Left cardiac atrium (tissue), 4 donors: ENCODE data around the gene PARP15. TPM values are rescaled to one million over a fixed set of nuclear protein-coding genes. Genes with fewer than 3 reads are reported as not detected.
"Not testable (repeated sequence)": the region's sequence is repeated elsewhere in the genome, so short reads cannot be mapped to it uniquely, and the experiment has no call there.

Source experiments
- ATAC-seq, 2 donors: fragments of 200-7000 bp; cut with Tn5 transposase; one replicate each; pipeline ENCODE4 v1.9.1; 2020; ENCODE audit warnings: mild to moderate bottlenecking in 2 of 2, moderate library complexity in 2 of 2
- DNase-seq: peaks from one replicate; pipeline ENCODE4 v3.0.0-alpha.2; 2020
- intact Hi-C, 2 donors: fragments of 100-400 bp; cut with DNase I; formaldehyde crosslinking; loops; one replicate each; pipeline versions ENCODE4 v1.14.1 to v1.15.1; 2022 to 2023
- total RNA-seq, 2 donors: library from RNA; stranded (reverse); fragmentation: NEBNext Ultra II Directional; extraction: Animal tissue kit (Norgen Biotek cat#: 25700); gene quantifications; one replicate each; pipeline ENCODE4 v1.2.1, GENCODE V29; 2021
- donor health status: DM: no; HTN: yes; CAD: no.
- donor health status: DM: no; HTN: yes; CAD: no; lungs with severe emphysema.
- donor health status: DM: yes; HTN: yes; CAD: no.
- donor health status: Dilated cardiomyopathy.

The PARP15 gene
- total RNA-seq, 2 donors from 2014 or later, result 1.5 to 1.6 TPM

DNA sequence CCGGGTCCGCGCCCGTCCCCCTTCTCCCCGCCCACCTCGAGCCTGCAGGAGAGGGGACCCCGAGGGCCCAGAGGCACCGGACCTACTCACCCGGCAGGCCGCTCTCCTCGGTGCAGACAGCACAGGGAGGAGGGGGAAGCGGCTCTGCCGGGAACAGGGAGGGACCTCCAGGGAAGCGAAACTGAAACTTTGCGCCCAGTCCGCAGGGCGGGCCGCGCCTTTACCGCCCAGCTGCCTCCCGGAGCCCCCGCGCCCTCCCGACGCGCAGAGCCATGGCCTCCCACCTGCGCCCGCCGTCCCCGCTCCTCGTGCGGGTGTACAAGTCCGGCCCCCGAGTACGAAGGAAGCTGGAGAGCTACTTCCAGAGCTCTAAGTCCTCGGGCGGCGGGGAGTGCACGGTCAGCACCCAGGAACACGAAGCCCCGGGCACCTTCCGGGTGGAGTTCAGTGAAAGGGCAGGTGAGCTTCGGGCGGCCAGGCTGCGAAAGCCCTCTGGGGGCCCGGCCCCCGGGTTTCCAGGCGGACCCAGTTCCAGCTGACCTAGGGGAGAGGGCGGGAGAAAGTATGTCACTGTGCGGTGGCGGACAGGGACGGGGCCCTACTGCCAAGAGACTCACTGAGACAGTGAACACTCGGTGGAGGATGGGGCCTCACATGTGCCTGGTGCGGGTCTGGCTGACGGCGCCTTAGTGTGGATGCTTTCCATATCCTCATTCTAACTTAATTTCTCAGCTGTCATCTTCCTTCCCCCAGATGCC lies 13.1 kb upstream of the PARP15 start, which contains the start of the genes DTX3L and PARP9:
TSS of gene DTX3L (plus strand) at position 184 of the 758 bp plus-strand sequence. CDS start at position 273, 89 bp downstream.
TSS of gene PARP9 (minus strand) at position 146 of the 758 bp plus-strand sequence. CDS start 4,680 bp downstream, outside the sequence.
- ATAC-seq (peak; percentile 99), DNase-seq (peak; percentile 89)
- intact Hi-C loops, result loop anchor here in 1 of 2 donors (5.0 kb wide), 1 partner anchor 113 kb away; no protein-coding TSS in a partner anchor

DNA sequence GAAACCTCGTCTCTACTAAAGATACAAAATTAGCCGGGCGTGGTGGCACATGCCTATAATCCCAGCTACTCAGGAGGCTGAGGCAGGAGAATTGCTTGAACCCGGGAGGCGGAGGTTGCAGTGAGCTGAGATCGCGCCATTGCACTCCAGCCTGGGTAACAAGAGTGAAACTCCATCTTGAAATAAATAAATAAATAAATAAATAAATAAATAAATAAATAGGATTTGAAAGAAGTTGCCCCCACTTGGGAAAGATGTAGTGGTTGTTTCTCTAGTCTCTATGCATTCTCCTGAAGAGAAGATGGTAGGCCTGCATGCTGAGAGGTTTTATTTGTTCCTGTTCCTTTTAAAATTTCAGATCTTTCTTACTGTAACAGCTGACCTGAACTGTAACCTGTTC lies 9.3 kb upstream of the PARP15 start:
- DNase-seq, intact Hi-C loops, ATAC-seq: not testable (repeated sequence)

DNA sequence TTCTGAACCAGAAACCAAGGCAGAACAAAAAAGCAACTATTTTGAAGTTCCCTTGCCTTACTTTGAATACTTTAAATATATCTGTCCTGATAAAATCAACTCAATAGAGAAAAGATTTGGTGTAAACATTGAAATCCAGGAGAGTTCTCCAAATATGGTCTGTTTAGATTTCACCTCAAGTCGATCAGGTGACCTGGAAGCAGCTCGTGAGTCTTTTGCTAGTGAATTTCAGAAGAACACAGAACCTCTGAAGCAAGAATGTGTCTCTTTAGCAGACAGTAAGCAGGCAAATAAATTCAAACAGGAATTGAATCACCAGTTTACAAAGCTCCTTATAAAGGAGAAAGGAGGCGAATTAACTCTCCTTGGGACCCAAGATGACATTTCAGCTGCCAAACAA lies 8.7 kb upstream of the PARP15 start:
- DNase-seq (no peak), ATAC-seq (no peak)
- intact Hi-C loops, result no loop called here

DNA sequence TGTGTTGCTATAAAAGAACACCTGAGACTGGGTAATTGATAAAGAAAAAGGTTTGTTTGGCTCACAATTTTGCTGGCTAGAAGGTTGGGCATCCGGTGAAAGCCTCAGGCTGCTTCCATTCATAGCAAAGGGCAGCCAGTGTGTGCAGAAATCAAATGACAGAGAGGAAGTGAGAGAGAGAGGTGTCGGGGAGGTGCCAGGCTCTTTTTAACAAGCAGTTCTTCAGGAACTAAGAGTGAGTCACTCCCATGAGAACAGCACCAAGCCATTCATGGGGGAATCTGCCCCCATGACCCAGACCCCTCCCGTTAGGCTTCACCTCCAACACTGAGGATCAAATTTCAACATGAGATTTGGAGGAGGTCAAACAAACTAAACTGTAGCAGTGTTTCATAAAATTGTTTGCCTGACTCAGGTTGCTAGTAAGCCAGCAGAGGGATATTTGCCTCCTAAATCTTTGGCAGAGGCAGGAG lies 4.5 kb upstream of the PARP15 start:
- intact Hi-C loops, result no loop called here
- DNase-seq (peak; percentile 24), ATAC-seq (peak; percentile 25 to 84)

DNA sequence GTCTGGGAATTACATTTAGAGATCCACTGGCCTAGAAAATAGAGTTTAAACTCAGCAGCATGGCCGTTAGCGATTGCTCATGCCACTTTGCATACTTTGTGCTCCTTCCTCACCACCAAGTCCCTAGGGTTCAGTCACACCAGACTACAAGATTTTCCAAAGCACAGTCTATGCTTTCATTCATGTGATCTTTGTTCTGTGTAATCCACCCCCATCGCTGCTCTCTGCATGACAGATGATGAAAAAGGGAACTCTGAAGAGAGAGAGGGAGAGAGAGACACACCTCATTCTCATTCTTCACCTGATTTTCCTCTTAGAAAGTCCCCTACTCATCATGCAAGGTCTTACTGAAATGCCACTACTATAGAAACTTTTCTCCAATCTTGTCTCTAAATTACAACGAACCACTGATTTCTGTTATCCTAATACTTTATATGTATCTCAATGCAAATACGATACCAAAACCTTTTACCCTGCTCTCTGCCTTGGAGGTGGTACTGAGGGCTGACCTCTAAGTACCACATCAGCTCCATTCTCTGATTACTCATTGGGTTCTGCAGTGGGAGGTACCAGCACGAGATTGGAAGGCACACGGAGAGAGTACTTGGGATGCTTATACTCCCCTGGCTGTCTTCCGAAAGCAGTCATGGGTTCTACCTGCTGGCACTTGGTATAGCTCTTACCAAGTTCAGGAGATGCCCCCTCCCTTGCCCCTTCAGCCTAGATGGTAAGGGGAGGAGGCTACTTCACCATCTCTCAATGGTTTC lies 1.1 kb upstream of the PARP15 start:
- no peak for ATAC-seq
- DNase-seq, result no peak
- intact Hi-C loops, result no loop called here

DNA sequence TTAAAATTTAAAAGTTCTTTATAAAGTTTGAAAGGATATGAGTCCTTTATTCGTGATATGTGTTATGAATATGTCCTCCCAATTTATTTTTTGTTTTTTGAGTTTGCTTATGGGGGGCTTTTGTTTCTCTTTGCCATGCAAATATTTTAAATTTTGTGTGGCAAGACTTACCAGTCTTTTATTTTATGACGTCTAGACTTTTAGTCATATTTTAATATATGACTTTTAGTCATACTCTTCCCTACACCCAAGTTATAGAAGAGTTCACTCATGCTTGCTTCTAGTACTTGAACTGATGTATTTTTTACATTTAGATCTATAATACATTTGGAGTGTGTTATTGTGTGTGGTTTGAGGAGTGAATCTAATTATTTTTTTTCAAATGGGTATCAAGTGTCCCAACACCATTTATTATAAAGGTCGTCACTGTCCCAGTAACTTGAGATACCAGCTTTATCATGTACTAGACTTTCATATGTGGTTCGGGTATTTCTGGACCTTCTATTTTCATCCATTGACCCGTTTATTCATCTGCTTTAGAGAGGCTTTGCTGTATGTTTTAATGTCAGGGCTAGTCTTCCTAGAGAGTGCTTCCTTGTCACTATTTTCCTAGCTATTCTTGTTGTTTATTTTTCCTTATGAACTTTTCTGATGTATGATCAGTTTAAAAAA lies 755 bp downstream of the PARP15 start:
- no peak for DNase-seq
- ATAC-seq, result no peak
- intact Hi-C loops, result no loop called here

DNA sequence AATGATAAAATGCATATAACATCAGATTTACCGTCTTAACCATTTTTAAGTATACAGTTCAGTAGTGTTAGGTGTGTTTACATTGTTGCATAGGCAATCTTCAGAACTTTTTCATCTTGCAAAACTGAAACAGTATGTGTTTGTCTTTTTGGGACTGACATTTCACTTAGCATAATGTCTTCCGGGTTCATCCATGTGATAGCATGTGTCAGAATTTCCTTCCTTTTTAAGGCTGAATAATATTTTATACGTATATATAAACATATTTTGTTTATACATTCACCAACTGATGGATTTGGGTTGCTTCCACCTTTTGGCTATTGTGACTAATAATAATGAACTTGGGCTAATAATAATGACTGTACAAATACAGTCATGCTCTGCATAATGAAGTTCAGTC lies 3.0 kb downstream of the PARP15 start:
- ATAC-seq, result no peak
- no peak for DNase-seq
- intact Hi-C loops, result no loop called here

DNA sequence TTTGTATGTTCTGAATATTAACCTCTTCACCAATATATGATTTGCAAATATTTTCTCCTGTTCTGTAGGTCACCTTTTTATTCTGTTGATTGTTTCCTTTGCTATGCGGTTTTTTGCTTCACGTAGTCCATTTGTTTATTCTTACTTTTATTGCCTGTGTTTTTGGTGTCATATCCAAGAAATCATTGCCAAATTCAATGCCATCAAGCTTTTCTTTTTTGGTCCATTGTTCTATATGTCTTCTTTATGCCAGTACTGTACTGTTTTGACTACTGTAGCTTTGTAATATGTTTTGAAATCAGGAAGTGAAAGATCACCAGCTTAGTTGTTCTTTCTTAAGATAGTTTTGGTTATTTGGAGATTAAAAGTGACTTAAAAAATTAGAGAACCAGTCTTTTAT lies 4.2 kb downstream of the PARP15 start:
- DNase-seq (no peak), ATAC-seq (no peak)
- intact Hi-C loops, result no loop called here

DNA sequence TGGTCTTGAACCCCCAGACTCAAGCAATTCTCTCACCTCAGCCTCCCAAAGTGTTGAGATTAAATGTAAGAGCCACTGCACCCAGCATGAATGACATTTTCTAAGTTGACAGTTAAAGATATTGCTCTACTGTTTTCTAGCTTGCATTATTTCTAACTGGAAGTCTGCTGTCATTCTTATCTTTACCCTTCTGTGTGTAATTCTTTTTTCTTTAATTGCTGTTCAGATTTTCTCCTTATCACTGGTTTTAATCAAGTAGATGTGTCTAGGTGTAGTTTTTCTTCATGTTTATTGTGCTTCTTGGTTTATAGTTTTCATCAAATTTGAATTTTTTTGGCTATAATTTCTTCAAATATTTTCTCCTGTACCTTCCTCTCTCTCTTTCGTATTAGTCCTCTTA lies 4.9 kb downstream of the PARP15 start:
- ATAC-seq, result no peak
- intact Hi-C loops, result no loop called here
- DNase-seq, result no peak

DNA sequence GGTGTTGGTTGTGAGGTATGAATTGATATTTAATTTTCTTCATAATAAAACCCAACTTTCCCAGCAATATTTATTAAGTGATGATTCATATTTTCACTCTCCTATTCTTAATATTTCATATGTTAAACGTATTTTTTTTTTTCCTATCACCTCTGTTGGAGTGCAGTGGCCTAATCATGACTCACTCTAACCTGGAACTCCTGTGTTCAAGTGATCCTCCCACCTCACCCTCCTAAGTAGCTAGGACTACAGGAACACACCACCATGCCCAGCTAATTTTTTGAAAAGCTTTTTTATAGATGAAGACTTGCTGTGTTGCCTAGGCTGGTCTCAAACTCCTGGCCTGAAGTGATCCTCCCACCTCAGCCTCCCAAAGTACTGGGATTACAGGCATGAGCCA lies 8.6 kb downstream of the PARP15 start:
- no peak for DNase-seq
- intact Hi-C loops, result no loop called here
- no peak for ATAC-seq

DNA sequence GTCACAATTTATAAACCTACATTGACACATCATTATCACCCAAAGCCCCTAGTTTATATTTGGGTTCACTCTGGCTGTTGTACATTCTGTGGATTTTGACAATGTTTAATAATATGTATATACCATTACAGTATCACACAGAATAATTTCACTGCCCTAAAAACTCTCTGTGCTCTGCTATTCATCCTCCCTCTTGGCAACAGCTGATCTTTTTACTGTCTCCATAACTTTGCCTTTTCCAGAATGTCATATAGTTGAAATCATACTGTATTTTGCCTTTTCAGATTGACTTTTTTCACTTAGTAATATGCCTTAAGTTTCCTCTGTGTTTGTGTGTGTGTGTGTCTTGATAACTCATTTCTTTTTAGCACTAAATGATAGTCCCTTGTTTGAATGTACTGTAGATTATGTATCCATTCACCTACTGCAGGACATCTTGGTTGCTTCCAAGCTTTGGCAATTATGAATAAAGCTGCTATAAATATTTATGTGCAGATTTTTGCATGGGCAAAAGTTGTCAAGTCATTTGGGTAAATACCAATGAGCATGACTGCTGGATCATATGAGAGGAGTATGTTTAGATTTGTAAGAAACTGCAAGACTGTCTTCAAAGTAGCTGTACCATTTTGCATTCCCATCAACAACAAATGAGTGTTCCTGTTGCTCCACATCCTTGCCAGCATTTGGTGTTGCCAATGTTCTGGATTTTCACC lies 9.5 kb downstream of the PARP15 start:
- intact Hi-C loops, result no loop called here
- DNase-seq (no peak), ATAC-seq (no peak)

DNA sequence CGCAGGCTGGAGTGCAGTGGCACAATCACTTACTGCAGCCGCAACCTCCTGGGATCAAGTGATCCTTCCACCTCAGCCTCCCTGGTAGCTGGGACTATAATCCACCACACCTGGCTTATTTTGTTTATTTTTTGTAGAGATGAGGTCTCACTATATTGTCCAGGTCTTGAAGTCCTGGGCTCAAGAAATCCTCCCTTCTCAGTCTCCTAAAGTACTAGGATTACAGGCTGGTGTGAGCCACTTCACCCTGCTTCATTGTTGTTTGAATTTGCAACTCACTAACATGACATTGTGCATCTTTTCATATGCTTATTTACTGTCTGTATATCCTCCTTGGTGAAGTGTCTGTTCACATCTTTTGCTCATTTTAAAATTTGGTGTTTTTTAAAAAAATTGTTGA lies 10.1 kb downstream of the PARP15 start:
- intact Hi-C loops, result no loop called here
- no peak for DNase-seq
- ATAC-seq, result no peak

DNA sequence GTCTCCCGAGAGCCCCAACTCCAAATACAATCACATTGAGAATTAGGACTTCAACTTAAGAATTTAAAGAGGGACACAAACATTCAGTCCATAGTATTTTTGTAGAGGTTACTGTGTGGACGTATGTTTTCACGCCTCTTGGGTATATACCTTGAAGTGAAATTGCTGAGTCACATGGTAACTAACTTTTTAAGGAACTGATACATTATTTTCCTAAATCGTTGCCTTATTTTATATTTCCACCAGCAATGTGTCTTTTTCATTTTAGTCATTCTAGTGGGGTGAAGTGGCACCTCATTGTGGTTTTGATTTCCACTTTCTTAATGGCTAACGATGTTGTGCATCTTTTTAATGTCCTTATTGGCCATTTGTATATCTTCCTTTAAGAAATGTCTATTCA lies 11.8 kb downstream of the PARP15 start:
- ATAC-seq, result no peak
- intact Hi-C loops, result no loop called here

DNA sequence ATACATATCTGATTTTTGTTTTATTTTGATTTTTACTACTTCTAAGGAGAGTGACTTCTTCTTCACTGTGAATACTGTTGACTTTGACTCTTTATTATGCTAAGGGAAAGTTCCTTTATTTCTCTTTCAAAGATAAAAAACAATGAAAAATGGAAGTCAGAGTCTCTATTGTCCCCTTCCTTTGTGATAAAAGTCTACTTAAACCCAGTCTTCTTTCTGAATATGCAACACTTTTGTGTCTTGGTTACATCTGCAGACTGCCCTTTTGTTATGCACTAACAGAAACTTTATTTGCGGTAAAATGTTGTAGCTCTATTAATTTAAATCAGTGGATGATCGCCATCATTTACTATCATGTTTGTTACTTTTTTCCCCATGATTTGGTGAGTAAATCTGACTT lies 13.2 kb downstream of the PARP15 start:
- ATAC-seq (no peak), DNase-seq (no peak)
- intact Hi-C loops, result no loop called here

More for the DNA sequence above, 11.8 kb downstream of the PARP15 start:
- no peak for DNase-seq

DNA sequence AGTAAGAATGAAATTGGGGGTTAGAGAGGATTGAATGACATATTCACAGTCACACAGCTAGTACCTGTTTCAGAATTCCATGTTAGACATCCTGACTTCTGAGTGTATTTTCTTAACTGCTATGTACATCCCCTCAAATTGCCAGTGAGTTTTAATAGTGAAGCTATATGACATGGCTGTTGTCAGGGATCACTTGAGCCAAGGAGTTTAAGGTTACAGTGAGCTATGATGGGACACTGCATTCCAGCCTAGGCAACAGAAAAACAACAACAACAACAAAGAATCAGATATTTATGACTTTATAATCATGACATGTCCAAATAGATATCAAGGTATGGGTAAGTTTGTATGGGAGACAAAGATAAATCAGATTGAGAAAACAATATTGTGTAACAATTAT lies 16.6 kb downstream of the PARP15 start:
- DNase-seq (no peak), ATAC-seq (no peak)
- intact Hi-C loops, result no loop called here

DNA sequence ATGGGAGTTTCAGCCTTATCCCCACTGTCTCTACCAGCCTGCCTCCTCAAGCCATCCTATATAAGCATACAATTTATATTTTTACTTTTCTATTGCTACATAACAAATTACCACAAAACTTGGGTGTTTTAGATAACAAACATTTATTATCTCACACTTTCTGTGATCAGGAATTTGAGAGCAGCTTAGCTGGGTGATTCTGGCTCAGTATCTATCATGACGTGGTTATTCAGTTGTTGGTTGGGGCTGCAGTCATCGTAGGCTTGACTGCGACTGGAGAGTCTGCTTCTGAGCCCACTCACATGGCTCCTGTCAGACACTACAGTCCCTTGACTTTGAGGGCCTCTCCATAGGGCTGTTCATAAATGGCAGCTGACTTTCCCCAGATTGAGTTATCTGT lies 20.7 kb downstream of the PARP15 start:
- no peak for ATAC-seq
- intact Hi-C loops, result no loop called here
- DNase-seq, result no peak

DNA sequence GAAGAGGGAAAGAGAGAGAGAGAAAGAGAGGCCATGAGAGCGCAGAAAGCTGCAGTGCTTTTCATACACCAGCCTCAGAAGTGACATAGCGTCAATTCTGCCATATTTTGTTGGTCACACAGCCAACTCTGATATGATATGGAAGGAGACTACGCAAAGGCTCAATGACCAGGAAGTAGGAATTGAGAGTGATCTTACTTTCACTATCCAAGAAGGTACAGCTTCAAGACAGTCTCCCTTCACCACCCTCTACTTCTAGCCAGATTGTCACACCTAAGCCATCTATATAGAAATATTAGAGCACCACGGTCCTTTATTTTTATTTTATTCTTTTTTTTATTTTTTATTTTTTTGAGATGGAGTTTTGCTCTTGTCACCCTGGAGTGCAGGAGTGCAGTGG lies 21.1 kb downstream of the PARP15 start:
- ATAC-seq (no peak), DNase-seq (no peak)
- intact Hi-C loops, result no loop called here

DNA sequence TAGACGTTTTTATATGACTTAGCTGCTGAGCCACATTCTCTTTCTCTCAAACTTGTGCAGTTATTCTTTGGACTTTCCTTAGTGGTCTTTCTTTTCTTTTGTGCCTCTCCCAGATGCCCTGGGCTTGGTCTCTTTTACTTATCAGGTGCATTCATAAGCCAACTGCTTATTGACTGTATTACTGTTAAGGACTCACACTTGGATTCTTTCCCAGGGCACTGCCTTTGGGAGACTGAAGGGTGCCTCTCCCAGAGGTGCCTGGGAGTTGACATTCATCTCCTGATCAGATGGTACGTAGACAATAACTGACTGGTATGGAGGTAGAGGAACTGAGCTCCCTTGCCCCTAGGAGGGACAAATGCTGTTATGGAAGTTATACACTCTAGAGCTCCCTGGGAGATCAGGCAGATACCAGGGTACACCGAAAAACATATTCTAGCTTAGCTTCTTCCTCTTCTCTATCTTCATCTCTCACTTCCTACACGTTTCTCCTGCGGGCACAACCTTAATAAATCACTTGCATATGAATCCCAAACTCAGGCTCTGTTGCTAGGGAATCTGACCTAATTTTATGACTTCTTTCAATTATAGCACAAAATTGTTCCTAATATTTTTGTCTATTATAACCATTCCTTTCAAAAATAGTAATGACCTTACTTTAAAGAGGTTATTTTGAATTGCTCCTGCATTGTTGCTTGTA lies 24.7 kb downstream of the PARP15 start:
- DNase-seq, result no peak
- no peak for ATAC-seq
- intact Hi-C loops, result no loop called here

DNA sequence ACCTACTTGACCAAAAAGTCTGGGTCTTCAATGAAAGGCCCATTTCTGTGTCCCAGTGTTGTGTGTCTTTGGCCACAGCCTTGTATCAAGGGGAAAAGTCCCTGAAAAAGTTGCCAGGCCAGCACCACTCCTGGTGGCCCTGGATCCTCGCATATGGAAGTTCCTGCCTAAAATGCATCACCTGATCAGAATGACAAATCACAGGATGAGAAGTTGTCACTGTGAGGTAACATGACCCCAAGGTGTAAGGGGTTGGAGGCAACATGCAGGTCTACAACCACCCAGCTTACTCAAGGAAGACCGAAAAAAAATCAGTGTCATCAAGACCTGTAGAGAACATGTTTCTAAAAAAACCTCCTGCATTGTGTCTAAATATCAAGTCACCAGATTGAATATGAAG lies 25.6 kb downstream of the PARP15 start:
- no peak for DNase-seq
- no peak for ATAC-seq
- intact Hi-C loops, result no loop called here
